ENCODE results near the gene OR4F17. TPM values are rescaled to one million over a fixed set of nuclear protein-coding genes. Genes with fewer than 3 reads are reported as not detected.
A peak's percentile ranks its signal among the peaks of the same experiment; 100 is the strongest.
"Not testable (repeated sequence)": the region's sequence is repeated elsewhere in the genome, so short reads cannot be mapped to it uniquely, and the experiment has no call there.

OR4F17 gene
- total RNA-seq, result not detected

- not testable (repeated sequence) for H3K27me3 Mint-ChIP-seq, H3K4me3 Mint-ChIP-seq, H3K36me3 Mint-ChIP-seq, H3K27ac Mint-ChIP-seq, DNase-seq, H3K4me1 Mint-ChIP-seq, H3K9me3 Mint-ChIP-seq
Observed at GRCh38 chr19:106804-107203, at the start of gene OR4F17. OR4F17 (plus strand) TSS chr19:107104; CDS start chr19:110679, 3,575 bp downstream.

GRCh38 chr19:70793-71192, 36.1 kb upstream of the OR4F17 start:
- peak; percentile 46 for DNase-seq
- H3K27ac Mint-ChIP-seq, H3K4me3 Mint-ChIP-seq, H3K4me1 Mint-ChIP-seq, H3K9me3 Mint-ChIP-seq, H3K27me3 Mint-ChIP-seq, H3K36me3 Mint-ChIP-seq: not testable (repeated sequence)

GRCh38 chr19:82864-83263, 24.0 kb upstream of the OR4F17 start:
- H3K4me3 Mint-ChIP-seq, H3K9me3 Mint-ChIP-seq, DNase-seq, H3K4me1 Mint-ChIP-seq, H3K27ac Mint-ChIP-seq, H3K27me3 Mint-ChIP-seq, H3K36me3 Mint-ChIP-seq: not testable (repeated sequence)

- DNase-seq, H3K4me3 Mint-ChIP-seq, H3K27ac Mint-ChIP-seq, H3K9me3 Mint-ChIP-seq, H3K36me3 Mint-ChIP-seq, H3K27me3 Mint-ChIP-seq, H3K4me1 Mint-ChIP-seq: not testable (repeated sequence)
Observed at GRCh38 chr19:83626-84025, 23.3 kb upstream of the OR4F17 start.

- H3K36me3 Mint-ChIP-seq, H3K9me3 Mint-ChIP-seq, H3K27ac Mint-ChIP-seq, H3K27me3 Mint-ChIP-seq, H3K4me1 Mint-ChIP-seq, H3K4me3 Mint-ChIP-seq, DNase-seq: not testable (repeated sequence)
Observed at GRCh38 chr19:90678-91077, 16.2 kb upstream of the OR4F17 start.

- H3K27ac Mint-ChIP-seq, H3K4me3 Mint-ChIP-seq, DNase-seq, H3K36me3 Mint-ChIP-seq, H3K4me1 Mint-ChIP-seq, H3K27me3 Mint-ChIP-seq, H3K9me3 Mint-ChIP-seq: not testable (repeated sequence)
Observed at GRCh38 chr19:94794-95193, 12.1 kb upstream of the OR4F17 start.

GRCh38 chr19:97647-98046, 9.3 kb upstream of the OR4F17 start:
- H3K4me1 Mint-ChIP-seq, H3K27ac Mint-ChIP-seq, DNase-seq, H3K9me3 Mint-ChIP-seq, H3K27me3 Mint-ChIP-seq, H3K36me3 Mint-ChIP-seq, H3K4me3 Mint-ChIP-seq: not testable (repeated sequence)

GRCh38 chr19:120443-121140, 13.7 kb downstream of the OR4F17 start:
- not testable (repeated sequence) for H3K9me3 Mint-ChIP-seq, H3K36me3 Mint-ChIP-seq, H3K27ac Mint-ChIP-seq, H3K27me3 Mint-ChIP-seq, DNase-seq, H3K4me3 Mint-ChIP-seq, H3K4me1 Mint-ChIP-seq

Other genes with a start within 250 kb of the OR4F17 start
- gene PLPP2, start 184.3 kb downstream of the OR4F17 start, total RNA-seq, result not detected
- 10 to 100 TPM; 17.2 to 18.6 TPM for gene MIER2, start 237.7 kb downstream of the OR4F17 start, total RNA-seq